ENCODE data around the gene ROBO2. TPM values are rescaled to one million over a fixed set of nuclear protein-coding genes. Genes with fewer than 3 reads are reported as not detected.

ROBO2 gene
- total RNA-seq, 2 experiments from 2014 or later, result not detected

DNA sequence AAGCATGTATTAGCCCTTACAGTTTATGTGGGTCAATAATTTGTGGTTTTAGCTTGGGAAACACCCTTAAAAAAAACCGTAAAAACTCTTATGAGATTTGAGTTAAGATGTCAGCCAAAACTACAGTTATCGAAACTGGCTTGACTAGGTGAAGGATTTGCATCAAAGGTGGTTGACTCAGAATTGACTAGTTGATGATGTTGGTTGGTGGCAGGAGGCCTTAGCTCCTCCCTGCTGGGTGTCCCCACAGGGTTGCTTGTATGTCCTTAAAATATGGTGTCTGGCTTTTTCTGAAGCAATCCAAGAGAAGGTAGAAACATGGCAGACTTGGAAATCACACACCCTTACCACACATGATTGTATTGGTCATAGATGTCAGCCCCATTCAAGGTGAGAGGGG lies 305.1 kb downstream of the ROBO2 start:
- H3K4me1 Mint-ChIP-seq (ENCODE audit: low read depth), result no peaks in the 10 kb centered on the region
- no peak for DNase-seq
- CTCF ChIA-PET, result no interaction called here
- POLR2A ChIA-PET, result no interaction called here
- no peaks in the 10 kb centered on the region for H3K36me3 Mint-ChIP-seq
- H3K27me3 Mint-ChIP-seq, result no peaks in the 10 kb centered on the region
- H3K9me3 Mint-ChIP-seq, result peaks cover 23% of the 10 kb centered on the region
- no peak overlapping the region for H3K27ac Mint-ChIP-seq
- no peak overlapping the region for H3K4me3 Mint-ChIP-seq
- intact Hi-C loops (cut with micrococcal nuclease), result no loop called here

DNA sequence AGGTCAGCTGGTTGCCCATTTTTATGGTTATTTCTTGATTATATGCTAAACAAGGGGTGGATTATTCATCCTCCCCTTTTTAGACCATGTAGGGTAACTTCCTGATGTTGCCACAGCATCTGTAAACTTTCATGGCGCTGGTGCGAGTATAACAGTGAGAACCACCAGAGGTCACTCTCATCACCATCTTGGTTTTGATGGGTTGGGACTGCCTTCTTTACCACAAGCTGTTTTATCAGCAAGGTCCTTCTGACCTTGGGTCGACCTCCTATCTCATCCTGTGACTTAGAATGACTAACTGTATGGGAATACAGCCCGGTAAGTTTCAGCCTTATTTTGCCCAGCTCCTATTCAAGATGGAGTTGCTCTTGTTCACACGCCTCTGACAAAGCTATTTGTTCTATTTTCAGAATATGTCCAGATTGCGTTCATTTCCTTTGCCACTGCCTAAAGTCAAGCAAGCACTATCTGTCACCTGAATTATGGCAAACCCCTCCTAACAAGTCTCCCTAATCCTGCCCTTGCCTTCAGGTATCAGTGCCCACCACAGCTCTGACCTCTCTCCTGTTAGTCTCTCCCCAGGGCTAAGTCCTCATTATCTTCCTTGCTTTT lies 308.5 kb downstream of the ROBO2 start:
- peaks cover 27% of the 10 kb centered on the region for H3K9me3 Mint-ChIP-seq
- H3K36me3 Mint-ChIP-seq, result no peaks in the 10 kb centered on the region
- no peak for DNase-seq
- H3K27me3 Mint-ChIP-seq, result no peaks in the 10 kb centered on the region
- intact Hi-C loops (cut with micrococcal nuclease), result no loop called here
- no peaks in the 10 kb centered on the region for H3K4me1 Mint-ChIP-seq (ENCODE audit: low read depth)
- CTCF ChIA-PET, result no interaction called here
- H3K27ac Mint-ChIP-seq, result no peak overlapping the region
- POLR2A ChIA-PET, result no interaction called here
- no peak overlapping the region for H3K4me3 Mint-ChIP-seq

DNA sequence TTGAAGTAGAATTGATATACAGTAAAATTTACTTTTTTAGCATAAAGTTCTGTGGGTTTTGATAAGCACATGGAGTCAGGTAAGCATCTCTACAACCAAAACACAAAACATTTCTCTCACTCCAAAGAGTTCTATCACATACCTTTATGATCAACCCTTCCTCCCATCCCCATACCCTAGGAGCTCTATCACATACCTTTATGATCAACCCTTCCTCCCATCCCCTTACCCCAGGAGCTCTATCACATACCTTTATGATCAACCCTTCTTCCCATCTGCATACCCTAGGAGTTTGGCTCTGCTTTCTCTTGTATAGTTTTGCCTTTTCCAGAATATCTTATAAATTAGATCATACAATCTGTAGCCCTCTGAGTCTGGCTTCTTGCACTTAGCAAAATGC lies 315.1 kb downstream of the ROBO2 start:
- intact Hi-C loops (cut with micrococcal nuclease), result no loop called here
- no peak overlapping the region for H3K4me3 Mint-ChIP-seq
- no peaks in the 10 kb centered on the region for H3K36me3 Mint-ChIP-seq
- DNase-seq, result no peak
- H3K27me3 Mint-ChIP-seq, result no peaks in the 10 kb centered on the region
- ChIA-PET CTCF (no interaction called here), POLR2A (no interaction called here)
- H3K4me1 Mint-ChIP-seq (ENCODE audit: low read depth), result no peaks in the 10 kb centered on the region
- H3K27ac Mint-ChIP-seq, result no peak overlapping the region
- peaks cover 18% of the 10 kb centered on the region for H3K9me3 Mint-ChIP-seq

DNA sequence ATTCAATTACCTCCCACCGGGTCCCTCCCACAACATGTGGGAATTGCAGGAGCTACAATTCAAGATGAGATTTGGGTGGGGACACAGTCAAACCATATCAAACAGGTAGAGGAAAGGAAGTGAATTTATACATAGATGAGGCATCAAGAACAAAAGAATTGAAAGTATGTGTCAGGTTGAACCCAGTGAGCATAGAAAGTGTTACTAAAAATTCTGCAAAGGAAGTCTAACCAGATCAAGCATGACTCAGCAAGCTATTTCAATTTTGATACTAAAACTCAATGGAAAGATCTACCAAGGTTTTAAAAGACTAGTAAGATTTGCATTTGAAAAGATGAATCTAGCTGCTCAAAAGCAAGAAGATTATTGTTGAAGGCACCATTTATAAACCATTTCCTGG lies 323.0 kb downstream of the ROBO2 start:
- Mint-ChIP-seq H3K36me3 (no peaks in the 10 kb centered on the region), H3K27me3 (no peaks in the 10 kb centered on the region)

DNA sequence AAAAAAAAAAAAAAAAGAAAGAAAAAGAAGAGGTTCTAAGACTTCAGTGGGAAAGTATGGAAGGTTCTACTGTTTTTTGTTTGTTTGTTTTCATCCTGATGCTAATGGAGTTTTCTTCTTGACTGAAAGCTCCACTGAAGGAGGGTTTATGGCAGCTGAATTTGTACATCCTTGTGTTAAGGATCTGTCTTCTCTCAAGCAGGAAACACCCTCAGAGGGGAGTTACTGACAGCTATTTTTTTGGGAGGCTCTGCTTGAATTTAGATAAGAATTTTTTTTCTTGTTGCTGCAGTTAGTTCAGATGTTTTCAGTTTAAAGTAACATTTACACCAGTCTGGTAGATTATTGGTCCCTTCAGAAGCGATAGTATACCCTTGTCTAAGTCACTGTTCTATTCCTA lies 325.3 kb downstream of the ROBO2 start:
- no peak for DNase-seq
- Mint-ChIP-seq H3K4me1 (ENCODE audit: low read depth) (no peaks in the 10 kb centered on the region), H3K9me3 (peaks cover 22% of the 10 kb centered on the region), H3K27ac (no peak overlapping the region), H3K4me3 (no peak overlapping the region), H3K36me3 (no peaks in the 10 kb centered on the region), H3K27me3 (no peaks in the 10 kb centered on the region)
- ChIA-PET POLR2A (no interaction called here), CTCF (no interaction called here)
- intact Hi-C loops (cut with micrococcal nuclease), result no loop called here

More for the DNA sequence above, 323.0 kb downstream of the ROBO2 start:
- DNase-seq, result no peak
- Mint-ChIP-seq H3K27ac (no peak overlapping the region), H3K4me3 (no peak overlapping the region), H3K9me3 (peaks cover 30% of the 10 kb centered on the region), H3K4me1 (ENCODE audit: low read depth) (no peaks in the 10 kb centered on the region)
- intact Hi-C loops (cut with micrococcal nuclease), result no loop called here
- CTCF ChIA-PET, result no interaction called here
- POLR2A ChIA-PET, result no interaction called here

DNA sequence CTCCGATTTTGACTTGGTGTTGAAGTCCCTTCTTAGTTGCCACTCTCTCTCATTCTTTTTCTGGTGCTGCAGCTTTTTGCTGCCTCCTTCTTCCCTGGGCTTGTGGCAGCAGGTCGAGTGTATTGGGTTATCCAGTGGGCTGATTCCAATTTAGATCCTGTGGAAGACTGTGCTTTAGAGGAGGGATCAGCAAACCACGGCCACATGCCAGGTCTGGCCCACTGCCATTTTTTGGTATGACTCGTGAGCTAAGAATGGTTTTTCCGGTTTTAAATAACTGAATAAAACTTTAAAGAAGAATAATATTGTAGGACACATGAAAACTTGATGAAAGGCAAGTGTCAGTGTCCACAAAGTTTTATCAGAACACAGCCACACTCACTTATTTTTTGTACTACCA lies 330.5 kb downstream of the ROBO2 start:
- Mint-ChIP-seq H3K36me3 (no peaks in the 10 kb centered on the region), H3K27ac (no peak overlapping the region), H3K4me1 (ENCODE audit: low read depth) (no peaks in the 10 kb centered on the region), H3K9me3 (peaks cover 13% of the 10 kb centered on the region), H3K27me3 (no peaks in the 10 kb centered on the region), H3K4me3 (no peak overlapping the region)
- intact Hi-C loops (cut with micrococcal nuclease), result no loop called here
- ChIA-PET POLR2A (no interaction called here), CTCF (no interaction called here)
- DNase-seq, result no peak

DNA sequence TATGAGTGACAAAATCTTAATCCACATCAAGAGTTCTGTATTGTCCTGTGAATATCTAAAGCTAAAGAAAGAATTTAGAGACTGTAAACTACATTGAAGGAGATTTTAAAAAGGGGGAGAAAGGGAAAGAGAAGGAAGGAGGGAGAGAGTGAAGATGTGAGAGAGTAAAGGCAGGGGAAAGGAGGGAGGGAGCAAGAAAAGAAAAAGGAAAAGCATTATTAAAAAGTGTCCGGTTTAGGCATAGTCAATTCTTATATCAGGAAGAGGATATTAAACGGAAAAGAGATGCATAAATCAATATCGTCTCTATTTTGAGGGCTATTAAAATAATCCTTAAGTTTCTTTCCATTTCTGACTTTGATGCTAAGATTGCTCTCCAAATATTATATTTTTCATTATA lies 332.1 kb downstream of the ROBO2 start:
- no peak for DNase-seq
- H3K4me1 Mint-ChIP-seq (ENCODE audit: low read depth), result no peaks in the 10 kb centered on the region
- H3K4me3 Mint-ChIP-seq, result no peak overlapping the region
- ChIA-PET POLR2A (no interaction called here), CTCF (no interaction called here)
- H3K27ac Mint-ChIP-seq, result no peak overlapping the region
- no peaks in the 10 kb centered on the region for H3K27me3 Mint-ChIP-seq
- no peaks in the 10 kb centered on the region for H3K36me3 Mint-ChIP-seq
- intact Hi-C loops (cut with micrococcal nuclease), result no loop called here
- peaks cover 13% of the 10 kb centered on the region for H3K9me3 Mint-ChIP-seq

DNA sequence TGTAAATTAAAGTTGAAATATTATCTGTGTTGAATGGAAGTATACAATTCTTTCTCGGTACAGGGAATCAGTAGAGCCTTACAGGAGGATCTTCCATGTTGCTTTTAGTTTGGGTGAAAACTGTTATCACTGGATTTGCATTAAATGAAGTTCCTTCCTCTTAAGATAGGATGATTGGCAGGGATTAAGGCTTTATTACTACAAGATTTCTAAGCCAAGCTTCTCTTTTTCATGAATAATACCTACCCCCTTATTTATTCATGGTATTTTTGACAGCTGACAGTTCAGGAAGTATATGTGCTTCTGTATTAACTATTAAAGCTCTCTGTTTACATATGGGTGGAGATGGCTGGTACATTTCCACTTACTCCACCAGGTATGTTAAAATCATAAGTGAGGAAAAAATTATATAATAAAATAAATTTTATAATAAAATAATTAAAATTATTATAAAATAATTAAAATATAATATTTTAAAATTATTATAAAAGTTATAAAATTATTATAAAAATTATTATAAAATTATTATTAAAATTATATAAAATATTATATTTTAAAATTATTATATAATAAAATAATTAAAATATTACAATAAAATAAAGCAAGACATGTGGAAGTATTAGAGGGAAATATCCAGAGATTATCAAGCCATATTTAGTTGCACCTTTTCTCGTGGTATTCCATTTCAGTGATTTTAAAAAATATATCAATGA lies 332.9 kb downstream of the ROBO2 start:
- Mint-ChIP-seq H3K27ac (no peak overlapping the region), H3K4me3 (no peak overlapping the region), H3K27me3 (no peaks in the 10 kb centered on the region), H3K4me1 (ENCODE audit: low read depth) (no peaks in the 10 kb centered on the region), H3K9me3 (peaks cover 13% of the 10 kb centered on the region), H3K36me3 (no peaks in the 10 kb centered on the region)
- POLR2A ChIA-PET, result no interaction called here
- DNase-seq, result no peak
- CTCF ChIA-PET, result no interaction called here
- intact Hi-C loops (cut with micrococcal nuclease), result no loop called here

DNA sequence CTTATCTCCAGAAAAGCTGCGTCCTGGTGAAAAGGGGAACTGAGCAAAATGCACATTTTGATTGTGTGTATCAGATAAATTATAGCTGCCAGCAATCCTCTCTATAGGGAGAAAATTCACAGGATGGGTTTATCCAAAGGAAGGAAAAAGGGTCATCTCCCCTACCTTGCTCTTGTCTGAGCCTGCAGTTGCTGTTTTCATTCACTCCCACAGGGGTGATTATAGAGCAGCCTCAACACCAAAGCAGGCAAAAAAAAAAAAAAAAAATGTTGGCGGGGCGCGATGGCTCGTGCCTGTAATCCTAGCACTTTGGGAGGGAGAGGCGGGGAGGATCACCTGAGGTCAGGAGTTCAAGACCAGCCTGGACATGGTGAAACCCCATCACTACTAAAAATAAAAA lies 333.7 kb downstream of the ROBO2 start:
- Mint-ChIP-seq H3K4me3 (no peak overlapping the region), H3K27me3 (no peaks in the 10 kb centered on the region), H3K4me1 (ENCODE audit: low read depth) (no peaks in the 10 kb centered on the region), H3K36me3 (no peaks in the 10 kb centered on the region), H3K27ac (no peak overlapping the region), H3K9me3 (peaks cover 18% of the 10 kb centered on the region)
- intact Hi-C loops (cut with micrococcal nuclease), result no loop called here
- ChIA-PET POLR2A (no interaction called here), CTCF (no interaction called here)
- no peak for DNase-seq

DNA sequence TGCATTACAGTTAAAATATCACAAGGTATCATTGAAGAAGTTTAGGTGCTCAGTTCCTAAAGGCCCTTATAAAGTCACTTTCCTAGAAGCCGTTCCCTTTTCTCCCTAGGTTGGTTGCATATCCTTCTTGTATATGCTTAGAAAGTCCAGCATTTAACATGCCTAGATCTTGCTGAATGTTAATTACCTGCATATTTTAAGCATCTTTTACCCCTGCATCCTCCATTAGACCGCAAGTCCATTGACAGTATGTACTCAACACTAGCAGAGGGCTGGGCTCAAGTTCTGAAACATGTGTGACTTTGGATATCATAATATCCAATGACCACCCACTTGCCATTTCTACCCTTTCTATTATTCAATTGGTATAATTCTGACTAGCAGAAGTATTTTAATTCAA lies 336.6 kb downstream of the ROBO2 start:
- DNase-seq, result no peak
- ChIA-PET POLR2A (no interaction called here), CTCF (no interaction called here)
- H3K27ac Mint-ChIP-seq, result no peak overlapping the region
- no peaks in the 10 kb centered on the region for H3K4me1 Mint-ChIP-seq (ENCODE audit: low read depth)
- no peaks in the 10 kb centered on the region for H3K36me3 Mint-ChIP-seq
- no peaks in the 10 kb centered on the region for H3K27me3 Mint-ChIP-seq
- H3K4me3 Mint-ChIP-seq, result no peak overlapping the region
- intact Hi-C loops (cut with micrococcal nuclease), result no loop called here
- peaks cover 16% of the 10 kb centered on the region for H3K9me3 Mint-ChIP-seq

DNA sequence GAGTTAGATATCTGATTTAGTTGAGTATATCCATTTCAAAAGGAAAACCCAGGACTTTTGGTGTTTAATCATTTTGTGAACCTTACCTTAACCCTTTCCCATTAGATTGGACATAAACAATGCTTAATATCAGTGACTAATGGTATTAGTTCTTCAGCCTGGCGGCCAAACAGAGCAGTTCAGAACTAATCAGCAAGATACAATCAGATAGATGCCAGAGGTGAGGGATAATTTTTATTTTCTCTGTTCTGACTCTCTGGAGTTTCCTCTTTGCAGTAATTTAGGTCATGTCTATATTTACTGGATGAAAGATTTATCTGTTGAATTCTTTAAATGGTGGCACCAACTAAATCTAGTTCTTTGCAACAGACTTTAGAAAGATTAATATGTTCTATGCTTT lies 337.8 kb downstream of the ROBO2 start:
- CTCF ChIA-PET, result no interaction called here
- intact Hi-C loops (cut with micrococcal nuclease), result no loop called here
- H3K4me3 Mint-ChIP-seq, result no peak overlapping the region
- no peaks in the 10 kb centered on the region for H3K27me3 Mint-ChIP-seq
- H3K9me3 Mint-ChIP-seq, result peaks cover 16% of the 10 kb centered on the region
- H3K27ac Mint-ChIP-seq, result no peak overlapping the region
- H3K4me1 Mint-ChIP-seq (ENCODE audit: low read depth), result no peaks in the 10 kb centered on the region
- POLR2A ChIA-PET, result no interaction called here
- no peak for DNase-seq
- H3K36me3 Mint-ChIP-seq, result no peaks in the 10 kb centered on the region

DNA sequence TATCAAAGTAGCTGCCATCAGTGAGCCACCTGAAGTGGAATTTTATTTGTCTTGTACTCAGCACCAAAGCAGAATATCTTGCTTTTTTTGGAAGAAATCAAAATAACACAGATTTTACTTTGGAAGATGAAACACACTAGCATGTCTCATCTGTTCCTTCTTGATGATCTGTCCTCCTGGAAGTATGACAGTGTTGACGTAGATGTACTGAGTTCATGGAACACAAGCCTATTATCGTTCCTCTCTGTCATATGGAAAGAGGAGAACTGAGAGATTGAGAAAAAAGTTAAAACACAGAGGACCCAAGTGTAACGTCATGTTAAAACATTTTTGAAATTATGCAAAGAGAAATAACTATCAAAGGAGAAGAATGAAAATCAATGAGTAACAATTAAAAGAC lies 340.2 kb downstream of the ROBO2 start:
- no peak overlapping the region for H3K27ac Mint-ChIP-seq
- no peaks in the 10 kb centered on the region for H3K27me3 Mint-ChIP-seq
- CTCF ChIA-PET, result no interaction called here
- no peaks in the 10 kb centered on the region for H3K36me3 Mint-ChIP-seq
- no peak overlapping the region for H3K4me3 Mint-ChIP-seq
- POLR2A ChIA-PET, result no interaction called here
- intact Hi-C loops (cut with micrococcal nuclease), result no loop called here
- DNase-seq, result no peak
- H3K9me3 Mint-ChIP-seq, result peaks cover 16% of the 10 kb centered on the region
- no peaks in the 10 kb centered on the region for H3K4me1 Mint-ChIP-seq (ENCODE audit: low read depth)

DNA sequence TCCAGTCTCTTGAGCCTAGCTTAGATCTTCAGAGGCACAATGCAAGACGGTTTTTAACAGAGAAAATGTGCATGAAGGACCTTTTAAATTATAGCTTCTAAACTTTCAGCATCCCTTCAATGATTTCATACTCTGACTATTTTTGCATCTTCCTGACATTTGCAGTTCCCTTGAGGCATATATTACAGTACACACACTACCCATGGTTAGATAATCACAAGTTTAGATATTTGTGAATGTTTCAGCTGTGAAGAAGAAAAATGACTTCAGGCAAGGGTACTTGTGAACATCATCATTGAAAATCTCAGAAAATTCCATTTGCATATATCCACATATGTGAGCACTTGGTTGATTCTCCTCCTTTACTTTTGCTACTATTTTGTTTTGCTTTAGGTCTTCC lies 341.5 kb downstream of the ROBO2 start:
- intact Hi-C loops (cut with micrococcal nuclease), result no loop called here
- no peaks in the 10 kb centered on the region for H3K27me3 Mint-ChIP-seq
- no peaks in the 10 kb centered on the region for H3K36me3 Mint-ChIP-seq
- no peak overlapping the region for H3K4me3 Mint-ChIP-seq
- ChIA-PET CTCF (no interaction called here), POLR2A (no interaction called here)
- no peaks in the 10 kb centered on the region for H3K4me1 Mint-ChIP-seq (ENCODE audit: low read depth)
- no peak for DNase-seq
- H3K9me3 Mint-ChIP-seq, result peaks cover 19% of the 10 kb centered on the region
- no peak overlapping the region for H3K27ac Mint-ChIP-seq

Data from activated CD4-positive, alpha-beta memory T cell treated with anti-CD3 and anti-CD28 coated beads for 36 hours (primary cell).